HG02885 (cell line): ENCODE measurements around the gene SORL1.

Experiments
- ATAC-seq: cut with Tn5 transposase; IDR thresholded peaks from one replicate; pipeline ENCODE4 v1.9.1; 2021; ENCODE audit warnings: mild to moderate bottlenecking; ENCODE audit not compliant: unreplicated experiment, poor library complexity

Gene SORL1

DNA sequence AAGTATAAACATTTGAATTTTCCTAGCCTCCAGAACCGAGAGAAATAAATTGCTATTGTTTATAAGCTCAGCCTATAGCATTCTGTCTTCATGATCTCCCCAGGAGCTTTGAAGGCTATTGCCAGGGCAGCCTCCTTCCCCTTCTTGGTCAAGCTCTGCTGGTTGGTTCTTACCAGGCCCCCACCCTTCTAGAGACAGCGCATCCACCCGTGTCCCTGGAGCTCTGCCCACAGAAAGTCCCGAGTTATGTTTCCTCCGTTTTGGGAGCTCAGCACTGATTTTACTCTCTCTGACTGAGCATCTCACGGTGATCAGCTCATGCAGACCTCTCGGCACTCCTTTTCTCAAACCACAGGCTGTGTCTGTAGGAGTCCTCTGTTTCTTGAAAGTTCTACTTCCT lies 124.4 kb downstream of the SORL1 start:
- ATAC-seq: no peak

DNA sequence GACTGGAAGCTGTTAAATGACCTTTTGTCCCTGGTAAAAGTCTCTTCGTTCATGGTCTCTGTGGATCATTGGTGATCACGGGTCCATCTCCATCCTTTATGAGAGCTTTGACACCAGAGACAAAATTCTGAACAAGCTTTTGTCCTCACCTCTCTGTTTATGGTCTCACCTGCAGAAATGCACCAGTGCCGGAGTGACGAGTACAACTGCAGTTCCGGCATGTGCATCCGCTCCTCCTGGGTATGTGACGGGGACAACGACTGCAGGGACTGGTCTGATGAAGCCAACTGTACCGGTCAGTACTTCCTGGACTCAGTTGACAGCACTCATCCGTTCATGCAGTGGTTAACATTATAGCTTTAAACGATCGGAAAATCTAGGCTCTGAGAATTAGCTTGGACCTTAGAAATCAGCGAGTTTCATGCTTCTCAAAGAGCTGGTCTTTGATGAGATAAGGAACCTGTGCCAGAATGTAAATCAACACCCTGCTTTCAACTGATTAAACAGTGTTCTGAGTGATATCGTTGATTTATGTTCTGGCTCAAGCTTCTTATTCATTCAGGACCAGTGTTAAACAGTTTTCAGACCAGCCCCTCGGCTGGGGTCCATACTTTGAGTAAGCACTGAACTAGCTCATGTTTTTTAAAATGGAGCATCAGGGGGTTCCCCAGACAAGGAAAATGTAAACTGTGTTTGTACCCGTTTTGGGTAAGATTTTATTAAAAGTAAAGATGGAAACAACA lies 125.2 kb downstream of the SORL1 start:
- no peak for ATAC-seq

DNA sequence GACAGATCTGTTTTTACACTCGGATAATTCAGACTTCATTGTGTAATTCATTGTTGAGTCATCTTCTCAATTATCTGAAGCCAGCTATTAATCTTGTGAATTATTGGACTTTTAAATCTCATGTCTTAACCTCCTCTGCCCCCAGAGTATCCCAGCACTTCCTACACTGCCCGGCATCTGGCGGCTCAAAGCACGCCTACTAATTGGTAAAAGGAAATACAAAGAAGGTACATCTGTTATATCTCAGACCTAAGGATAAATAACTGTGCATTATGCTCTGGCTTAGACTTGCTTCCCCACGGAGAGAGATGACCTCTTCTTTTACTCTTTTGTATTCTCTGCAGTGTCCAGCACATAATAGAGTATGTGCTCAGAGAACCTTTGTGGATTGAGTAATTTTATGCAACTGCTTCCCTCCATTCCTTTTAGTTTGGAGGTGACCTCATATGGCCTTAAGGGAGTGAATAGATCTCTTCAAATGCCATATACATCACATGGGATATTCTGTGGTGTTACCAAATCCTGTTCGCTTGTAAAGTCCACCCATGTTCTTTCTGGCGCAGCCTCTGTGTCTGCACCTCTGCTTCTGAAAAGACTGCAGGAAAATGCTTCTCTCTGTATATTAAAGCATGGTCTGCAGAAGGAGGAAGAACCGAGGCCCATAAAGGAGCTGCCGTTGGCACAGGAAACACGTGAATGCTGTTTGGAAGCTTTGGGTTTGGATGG lies 126.3 kb downstream of the SORL1 start:
- ATAC-seq: no peak

DNA sequence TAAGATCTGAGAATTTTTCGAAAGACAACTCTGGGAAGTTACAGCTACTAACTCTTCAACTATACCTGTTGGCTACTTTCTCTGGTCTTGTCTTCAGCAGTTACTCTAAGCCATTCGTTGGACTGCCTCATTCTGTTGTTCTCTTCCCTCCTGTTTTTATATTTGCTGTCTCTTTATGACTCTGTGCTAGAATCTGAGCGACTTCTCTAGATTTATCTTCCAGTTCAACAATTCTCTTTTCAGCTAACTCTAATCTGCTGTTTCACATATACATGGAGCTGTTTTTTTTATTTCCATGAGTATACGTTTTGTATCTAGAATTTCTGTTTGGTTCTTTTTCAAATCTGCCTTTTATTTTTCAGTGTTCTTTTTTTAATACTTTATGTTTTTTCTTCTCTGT lies 128.0 kb downstream of the SORL1 start:
- no peak for ATAC-seq

DNA sequence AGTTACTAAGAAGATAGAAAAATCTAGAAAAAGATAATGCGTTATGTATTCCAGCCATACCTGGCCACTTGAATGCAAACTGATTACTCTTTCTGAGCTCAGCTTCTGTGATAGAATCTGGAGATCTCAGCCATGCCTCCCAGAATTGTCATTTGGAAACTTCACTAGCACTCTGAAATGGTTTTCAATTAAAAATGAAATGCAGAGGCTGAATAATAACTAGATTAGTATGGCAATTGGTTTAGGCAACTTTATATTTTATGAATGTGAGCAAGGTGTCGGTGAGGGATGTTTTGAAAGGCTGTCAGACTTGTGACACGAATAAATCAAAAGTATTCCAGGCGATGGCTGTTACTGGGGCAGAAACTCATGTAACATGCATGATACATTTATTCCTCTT lies 129.5 kb downstream of the SORL1 start:
- ATAC-seq: no peak

DNA sequence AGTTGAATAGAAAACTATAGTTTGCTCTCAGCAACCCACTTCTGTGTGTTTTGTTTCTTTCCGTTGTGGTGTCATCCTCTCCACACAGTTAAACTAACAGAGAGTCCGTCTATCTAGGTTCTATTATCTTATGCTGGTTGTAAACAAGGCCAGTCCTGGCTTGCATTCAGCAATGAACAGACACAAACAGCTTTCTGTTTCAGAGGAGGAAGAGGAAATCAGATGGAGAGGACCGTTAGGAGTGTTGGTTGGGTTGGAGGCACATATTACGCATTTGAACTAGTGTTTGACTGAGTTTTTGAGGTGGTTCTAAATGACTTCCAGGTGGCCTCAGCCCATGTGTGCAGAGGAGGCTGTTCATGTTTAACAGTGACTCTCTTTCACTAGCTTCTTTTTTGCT lies 130.2 kb downstream of the SORL1 start:
- no peak for ATAC-seq

DNA sequence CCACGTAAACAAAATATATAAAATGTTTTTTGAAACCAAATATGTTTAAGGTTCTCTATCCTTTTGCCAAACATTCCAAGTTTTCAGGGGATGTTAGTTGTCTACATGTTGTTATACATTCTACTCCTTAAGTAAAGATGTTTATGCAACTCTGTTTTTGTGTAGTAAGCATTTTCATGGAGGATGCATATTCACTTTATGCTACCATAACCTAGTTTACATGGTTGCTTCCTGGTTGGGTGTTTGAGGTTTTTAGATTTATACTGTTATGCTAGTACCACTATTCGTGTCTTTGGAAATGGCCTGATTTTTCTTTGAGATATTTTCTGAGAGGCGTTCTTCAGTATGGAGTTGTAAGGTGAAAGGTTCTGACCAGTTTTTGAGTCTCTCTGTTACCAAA lies 131.7 kb downstream of the SORL1 start:
- ATAC-seq: no peak

DNA sequence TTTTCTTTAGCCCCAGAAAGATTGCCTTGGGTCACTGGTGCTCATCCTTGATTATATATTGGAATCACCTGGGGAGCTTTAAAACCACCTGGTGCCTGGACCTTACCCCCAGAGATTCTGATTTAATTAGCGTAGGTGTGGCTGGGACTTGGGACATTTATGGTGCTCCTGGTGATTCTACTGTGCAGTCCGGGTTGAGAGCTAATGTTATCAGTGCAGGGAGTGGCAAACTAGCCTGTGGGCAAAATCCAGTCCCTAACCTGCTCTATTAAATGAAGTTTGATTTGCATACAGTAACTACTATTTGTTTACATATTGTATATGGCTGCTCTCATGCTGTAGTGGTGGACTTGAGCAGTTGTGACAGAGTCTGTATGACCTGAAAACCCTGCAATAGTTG lies 134.6 kb downstream of the SORL1 start:
- ATAC-seq: no peak

DNA sequence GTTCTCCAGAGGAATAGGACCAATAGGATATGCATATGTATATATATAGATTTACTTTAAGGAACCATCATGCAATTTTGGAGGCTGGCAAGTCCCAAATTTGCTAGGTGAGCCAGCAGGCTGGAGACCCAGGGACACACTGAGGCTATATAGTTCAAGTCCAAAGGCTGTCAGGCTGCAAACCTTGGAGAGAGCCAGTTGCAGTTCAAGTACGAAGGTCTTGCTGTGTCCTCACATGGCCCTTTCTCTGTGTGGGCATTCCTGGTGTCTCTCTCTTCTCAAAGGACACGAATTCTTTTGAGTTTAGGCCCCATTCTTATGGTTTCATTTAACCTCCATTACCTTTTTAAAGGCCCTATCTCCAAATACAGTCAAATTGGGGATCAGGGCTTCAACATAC lies 135.1 kb downstream of the SORL1 start:
- ATAC-seq: no peak

DNA sequence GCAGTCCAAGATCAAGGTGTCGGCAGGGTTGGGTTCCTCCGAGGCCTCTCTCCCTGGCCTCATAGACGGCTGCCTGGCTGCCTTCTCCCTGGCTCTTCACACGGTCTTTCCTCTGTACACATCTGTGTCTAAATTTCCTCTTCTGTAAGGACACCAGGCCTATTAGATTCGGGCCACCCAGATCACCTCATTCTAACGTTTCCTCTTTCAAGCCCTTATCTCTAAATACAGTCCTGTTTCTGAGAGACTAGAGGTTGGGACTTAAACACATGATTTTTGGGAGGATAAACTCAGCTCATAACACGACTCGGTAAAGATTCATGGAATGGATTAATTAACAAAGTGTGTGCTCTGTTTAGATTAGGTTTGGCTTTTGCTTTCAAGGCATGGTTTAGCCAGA lies 136.6 kb downstream of the SORL1 start:
- no peak for ATAC-seq

DNA sequence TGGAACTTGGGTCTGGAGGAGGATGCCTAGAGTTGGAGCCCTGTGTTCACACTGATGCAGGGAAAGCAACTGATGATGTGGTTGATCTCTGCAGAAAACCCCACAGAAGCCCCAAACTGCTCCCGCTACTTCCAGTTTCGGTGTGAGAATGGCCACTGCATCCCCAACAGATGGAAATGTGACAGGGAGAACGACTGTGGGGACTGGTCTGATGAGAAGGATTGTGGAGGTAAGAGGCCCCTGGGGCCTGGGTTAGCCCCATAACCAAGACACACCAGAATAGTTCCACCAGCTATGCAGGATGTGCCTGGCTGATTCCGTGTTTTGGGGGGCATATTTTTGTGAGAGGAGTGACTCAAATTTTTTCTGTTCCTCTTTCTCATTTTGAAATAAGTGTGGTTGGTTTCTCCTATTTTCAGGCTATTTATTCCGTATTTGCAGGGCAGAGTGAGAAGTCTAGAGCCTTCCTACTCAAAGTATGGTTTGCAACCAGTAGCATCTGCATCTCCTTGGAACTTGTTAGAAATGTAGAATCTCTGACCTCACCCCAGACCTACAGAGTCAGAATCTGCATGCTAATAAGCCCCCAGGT lies 137.9 kb downstream of the SORL1 start:
- ATAC-seq: peak; percentile 85

DNA sequence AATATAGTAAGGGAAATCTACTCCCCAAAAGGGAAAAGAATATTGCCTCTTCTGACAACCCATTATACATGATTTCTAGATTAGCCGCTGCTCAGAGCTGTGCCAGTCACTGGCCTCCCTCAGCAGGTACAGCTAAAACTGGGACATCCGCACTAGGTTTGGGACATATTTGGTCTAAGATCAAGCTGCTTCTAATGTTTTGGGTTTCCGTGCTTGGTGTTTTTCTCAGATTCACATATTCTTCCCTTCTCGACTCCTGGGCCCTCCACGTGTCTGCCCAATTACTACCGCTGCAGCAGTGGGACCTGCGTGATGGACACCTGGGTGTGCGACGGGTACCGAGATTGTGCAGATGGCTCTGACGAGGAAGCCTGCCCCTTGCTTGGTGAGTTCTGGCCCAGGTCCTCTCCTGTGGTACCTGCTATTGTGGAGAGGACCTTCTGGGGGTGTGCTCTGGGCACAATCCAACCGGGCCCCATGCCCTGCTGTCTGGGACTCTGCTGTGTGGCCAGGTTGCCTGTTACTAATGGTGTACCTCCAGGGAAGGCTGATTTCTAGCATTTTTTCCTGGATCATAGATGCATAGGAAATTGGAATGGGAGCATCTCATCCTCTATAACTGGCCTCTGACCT lies 138.8 kb downstream of the SORL1 start:
- no peak for ATAC-seq

DNA sequence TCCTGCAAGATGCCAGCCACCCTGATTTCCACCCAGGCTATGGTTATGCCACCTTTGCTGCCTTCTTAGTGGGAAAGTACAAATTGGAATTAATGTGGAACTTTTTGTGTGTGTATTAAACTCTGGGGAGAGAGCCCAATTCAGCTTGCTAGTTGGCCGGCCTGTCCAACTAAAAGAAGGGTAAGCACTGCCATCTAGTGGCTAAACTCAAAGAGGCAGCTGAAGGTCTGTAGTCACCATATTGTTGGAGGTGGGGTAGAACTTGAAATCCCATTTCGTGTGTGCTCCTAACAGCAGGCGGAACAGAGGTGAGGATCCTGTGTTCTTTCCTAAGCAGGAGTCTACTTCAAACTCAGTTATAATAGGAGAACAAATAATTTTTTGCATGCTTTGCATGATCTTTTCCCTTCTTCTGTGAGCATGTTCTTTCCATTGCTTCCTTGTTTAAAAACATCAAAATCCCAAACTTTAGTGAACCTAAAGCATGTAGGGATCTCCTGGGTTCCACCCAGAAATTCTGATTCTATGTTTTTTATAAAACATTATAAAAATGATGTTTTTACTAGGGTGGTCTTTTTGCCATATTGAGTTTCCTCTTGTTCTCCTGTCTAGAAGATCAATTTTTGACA lies 139.4 kb downstream of the SORL1 start:
- ATAC-seq: no peak

DNA sequence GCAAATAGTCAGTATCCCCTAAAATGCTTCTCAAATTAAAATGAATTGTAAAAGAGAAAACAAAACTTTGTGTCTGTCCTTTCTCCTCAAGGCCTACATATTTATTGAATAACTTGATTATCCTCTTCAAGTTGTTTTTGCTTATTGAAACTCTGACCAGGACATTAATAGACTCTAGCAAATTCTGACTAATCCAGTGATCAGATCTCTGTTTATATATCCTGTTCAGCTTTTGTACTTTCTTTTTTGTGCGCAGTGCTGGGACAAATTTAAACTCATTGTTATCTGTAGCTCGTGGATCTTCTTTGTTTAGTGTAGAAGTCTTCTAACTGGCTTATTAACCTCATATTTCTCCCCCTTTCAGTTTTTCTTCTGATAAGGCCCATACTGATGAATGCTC lies 140.6 kb downstream of the SORL1 start:
- ATAC-seq: peak; percentile 34

DNA sequence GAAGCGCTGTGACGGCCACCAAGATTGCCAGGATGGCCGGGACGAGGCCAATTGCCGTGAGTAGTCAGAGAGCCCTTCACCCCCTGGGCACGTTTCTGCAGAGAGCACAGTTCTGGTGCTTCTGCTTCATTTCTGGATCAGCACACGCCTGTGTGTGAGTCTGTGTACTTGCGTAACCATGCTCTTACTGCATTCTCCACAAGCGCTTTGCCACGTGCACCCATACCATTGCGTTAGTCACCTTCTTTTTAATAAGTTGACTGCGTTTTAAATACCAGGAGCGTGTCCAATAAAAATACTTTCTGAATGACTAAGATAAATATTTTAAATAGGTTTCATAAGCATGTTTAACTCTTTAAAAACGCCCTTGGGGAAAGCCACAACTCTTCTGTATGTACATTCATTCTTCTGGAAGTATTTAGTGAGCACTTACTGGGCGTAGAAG lies 143.6 kb downstream of the SORL1 start:
- ATAC-seq: no peak

DNA sequence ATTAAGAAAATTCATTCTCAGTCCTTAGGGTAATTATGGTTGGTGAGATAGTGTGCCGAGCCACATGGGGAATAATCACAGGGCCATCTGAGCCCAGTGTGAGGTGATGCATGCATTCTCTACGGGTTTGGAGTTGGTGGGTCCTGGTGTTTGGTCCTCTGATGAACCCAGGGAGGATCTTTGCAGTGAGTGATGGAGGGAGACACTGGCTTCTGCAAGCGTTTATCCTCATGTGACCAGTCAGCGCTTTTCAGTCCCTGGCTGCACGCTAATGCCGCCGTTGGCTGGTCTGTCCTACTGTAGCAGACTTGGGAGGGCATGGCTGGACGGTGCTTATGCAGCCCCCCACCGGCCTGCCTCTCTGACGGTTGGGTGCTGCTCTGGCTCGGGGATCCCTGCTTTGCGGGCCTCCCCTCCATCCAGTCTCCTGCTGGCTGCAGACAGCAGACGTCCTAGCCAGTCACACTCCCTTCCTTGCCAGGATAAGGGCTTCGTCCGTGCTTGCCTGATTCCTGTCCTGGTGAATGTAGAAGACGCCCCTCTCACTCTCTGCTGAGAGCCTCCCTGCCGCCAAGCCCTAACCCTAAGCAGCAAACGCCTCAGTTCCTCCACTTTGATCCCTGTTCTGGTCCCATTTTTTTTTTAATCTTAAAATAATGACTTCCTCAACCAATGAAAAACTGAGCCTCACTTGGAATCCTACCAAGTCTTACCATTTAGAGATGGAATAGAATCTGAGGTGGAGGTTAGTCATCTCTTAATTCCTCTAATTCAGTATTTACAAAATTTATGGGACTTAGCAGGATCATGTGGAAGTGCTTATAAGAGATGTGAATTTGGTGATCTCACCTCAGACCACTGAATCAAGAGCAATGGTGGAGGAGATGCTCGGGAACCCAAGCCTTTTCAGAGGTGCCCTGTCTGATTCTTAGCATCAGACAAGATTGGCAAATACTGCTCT lies 144.4 kb downstream of the SORL1 start:
- ATAC-seq: no peak

DNA sequence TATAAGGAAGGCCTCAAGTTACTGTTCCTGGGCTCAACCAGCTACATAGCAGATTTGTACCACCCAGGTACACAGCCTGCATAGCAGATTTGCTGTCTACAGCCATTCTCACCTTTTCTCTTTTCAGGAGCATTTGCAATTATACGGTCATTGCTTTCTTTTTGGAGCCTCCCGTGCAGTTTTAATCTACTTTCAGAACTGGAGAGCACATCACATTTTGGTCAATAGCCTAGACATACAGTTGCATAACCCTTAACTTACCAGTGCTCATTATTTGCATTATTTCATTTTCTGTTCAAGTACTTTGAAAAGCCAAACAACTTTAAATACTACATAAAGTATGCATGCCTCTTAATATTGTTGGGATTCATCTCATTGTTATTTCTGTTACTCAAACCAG lies 151.2 kb downstream of the SORL1 start:
- no peak for ATAC-seq

DNA sequence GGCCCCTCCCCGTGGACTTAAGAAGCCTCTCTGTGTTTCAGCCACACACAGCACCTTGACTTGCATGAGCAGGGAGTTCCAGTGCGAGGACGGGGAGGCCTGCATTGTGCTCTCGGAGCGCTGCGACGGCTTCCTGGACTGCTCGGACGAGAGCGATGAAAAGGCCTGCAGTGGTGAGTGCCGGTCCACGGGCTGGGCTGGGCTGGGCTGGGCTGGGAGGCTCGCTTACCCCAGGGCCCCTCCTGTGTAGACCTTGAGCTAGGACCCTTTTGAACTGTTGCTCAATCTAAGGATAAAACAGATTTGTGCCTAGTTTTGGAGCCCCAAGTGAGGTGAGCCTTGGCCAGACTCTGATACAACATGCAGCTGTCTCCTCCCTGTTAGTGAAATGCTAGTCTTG lies 152.0 kb downstream of the SORL1 start:
- ATAC-seq: no peak

DNA sequence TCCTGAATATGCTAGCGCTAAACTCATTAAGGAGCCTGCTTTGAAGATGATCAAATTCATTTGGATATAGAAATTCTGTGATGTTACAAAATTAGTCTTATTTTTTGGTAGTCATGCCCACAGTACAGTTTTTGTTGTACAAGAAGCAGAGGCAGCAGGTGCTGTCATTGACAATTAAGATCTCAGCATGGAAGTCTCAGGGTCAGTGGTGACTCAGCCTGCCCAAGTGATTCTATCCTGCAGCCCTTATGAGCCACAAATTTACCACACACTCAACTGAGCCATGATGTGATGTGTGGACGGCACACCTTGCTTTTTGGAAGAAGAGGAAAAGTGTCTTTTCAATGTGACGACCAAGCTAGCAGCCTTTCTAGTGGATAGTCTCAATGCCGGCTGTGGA lies 154.2 kb downstream of the SORL1 start:
- ATAC-seq: no peak

DNA sequence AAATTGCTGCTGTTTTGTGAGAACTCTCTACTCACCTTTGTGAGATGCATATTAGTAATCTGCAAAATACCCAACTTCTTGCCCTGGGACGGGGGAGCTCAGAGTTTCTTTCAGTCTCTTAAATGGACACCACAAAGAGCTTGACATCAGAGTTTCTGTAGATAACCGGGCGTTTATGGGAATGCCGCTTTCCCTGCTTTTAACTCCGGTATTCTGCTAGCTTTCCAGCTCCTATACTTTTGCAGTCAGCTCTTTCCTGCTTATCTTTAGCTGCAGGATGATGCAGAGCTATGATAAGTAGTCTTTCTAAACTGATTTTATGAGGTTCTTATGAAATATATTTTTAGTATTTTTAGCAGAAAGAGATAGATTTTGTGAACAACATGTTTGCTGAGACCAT lies 155.2 kb downstream of the SORL1 start:
- ATAC-seq: no peak
